HEK293 (cell line): Measurements from ENCODE around the gene LRRC52.

ENCODE experiments used
- CTCF ChIA-PET: fragments of 350-600 bp; formaldehyde crosslinking; extraction: SDS; loops from one replicate; lab custom pipeline; 2021; ENCODE audit warnings: antibody characterized with exemption; lab: Yijun Ruan, JAX
- POLR2A ChIA-PET: fragments of 300-600 bp; formaldehyde crosslinking; extraction: SDS; loops from one replicate; lab custom pipeline; 2020; ENCODE audit warnings: antibody characterized with exemption, inconsistent platforms; lab: Yijun Ruan, JAX
- H3K27ac ChIP-seq: fragments of 200-500 bp; sonication (Bioruptor generic); 2 replicates; pipeline ENCODE4 v1.5.1; 2014; ENCODE audit warnings: low read depth, low read length, control low read depth, inconsistent platforms; ENCODE audit errors: extremely low read depth
- H3K36me3 ChIP-seq, 2 experiments: fragments of 200-500 bp in 1 of 2; sonication (Bioruptor generic) in 1 of 2; 1 replicate in 1 of 2; 2 replicates in 1 of 2; pipeline ENCODE4 v1.5.1; 2014 to 2017; ENCODE audit warnings: inconsistent platforms in 2 of 2, low read length in 2 of 2; ENCODE audit not compliant: control insufficient read depth in 2 of 2, insufficient read depth in 1 of 2
- H3K4me1 ChIP-seq: fragments of 200-500 bp; sonication (Bioruptor generic); 2 replicates; pipeline ENCODE4 v1.5.1; 2014; ENCODE audit warnings: mild to moderate bottlenecking, low read length, inconsistent platforms; ENCODE audit not compliant: control insufficient read depth, insufficient read depth
- H3K4me3 ChIP-seq: 2 replicates; pipeline ENCODE4 v1.5.1; 2011; ENCODE audit warnings: low read depth, mild to moderate bottlenecking, control low read depth, low read length, moderate library complexity
- H3K9me3 ChIP-seq: fragments of 200-500 bp; sonication (Bioruptor generic); 2 replicates; pipeline ENCODE4 v1.5.1; 2014; ENCODE audit warnings: low read depth, low read length, inconsistent platforms; ENCODE audit not compliant: control insufficient read depth, insufficient read depth
- AEBP2 ChIP-seq: fragments of 450-650 bp; formaldehyde crosslinking; IDR thresholded peaks from 2 replicates; pipeline ENCODE4 v1.5.1; 2016; ENCODE audit warnings: missing biosample characterization, missing genetic modification characterization, borderline replicate concordance
- CTCF ChIP-seq: fragments of 450-650 bp; formaldehyde crosslinking; IDR thresholded peaks from 2 replicates; pipeline ENCODE4 v1.5.1; 2016; ENCODE audit warnings: missing biosample characterization, missing genetic modification characterization
- HIC1 ChIP-seq: fragments of 450-650 bp; formaldehyde crosslinking; IDR thresholded peaks from 2 replicates; pipeline ENCODE4 v1.5.1; 2016; ENCODE audit warnings: missing biosample characterization, missing genetic modification characterization
- PRDM6 ChIP-seq: fragments of 450-650 bp; formaldehyde crosslinking; IDR thresholded peaks from 2 replicates; pipeline ENCODE4 v1.5.1; 2017; ENCODE audit warnings: missing biosample characterization, missing genetic modification characterization
- SP2 ChIP-seq: fragments of 450-650 bp; formaldehyde crosslinking; IDR thresholded peaks from 2 replicates; pipeline ENCODE4 v1.5.1; 2016; ENCODE audit warnings: missing biosample characterization, missing genetic modification characterization
- SP3 ChIP-seq: fragments of 450-650 bp; formaldehyde crosslinking; IDR thresholded peaks from 2 replicates; pipeline ENCODE4 v1.5.1; 2016; ENCODE audit warnings: missing biosample characterization, missing genetic modification characterization
- TSHZ1 ChIP-seq: fragments of 450-650 bp; formaldehyde crosslinking; IDR thresholded peaks from 2 replicates; pipeline ENCODE4 v1.5.1; 2016; ENCODE audit warnings: missing biosample characterization, missing genetic modification characterization, borderline replicate concordance
- ZBTB17 ChIP-seq: fragments of 450-650 bp; formaldehyde crosslinking; IDR thresholded peaks from 2 replicates; pipeline ENCODE4 v1.5.1; 2016; ENCODE audit warnings: missing biosample characterization, missing genetic modification characterization
- ZBTB21 ChIP-seq: fragments of 450-650 bp; formaldehyde crosslinking; IDR thresholded peaks from 2 replicates; pipeline ENCODE4 v1.5.1; 2017; ENCODE audit warnings: missing biosample characterization, missing genetic modification characterization
- ZNF121 ChIP-seq: fragments of 450-650 bp; formaldehyde crosslinking; IDR thresholded peaks from 2 replicates; pipeline ENCODE4 v1.5.1; 2016; ENCODE audit warnings: missing biosample characterization, missing genetic modification characterization
- ZNF184 ChIP-seq: fragments of 450-650 bp; IDR thresholded peaks from 2 replicates; pipeline ENCODE4 v1.5.1; 2018; ENCODE audit warnings: missing biosample characterization, mild to moderate bottlenecking, missing genetic modification characterization
- ZNF19 ChIP-seq: fragments of 450-650 bp; formaldehyde crosslinking; IDR thresholded peaks from 2 replicates; pipeline ENCODE4; 2016; ENCODE audit warnings: missing biosample characterization, missing genetic modification characterization, low read depth
- ZNF248 ChIP-seq: fragments of 450-650 bp; formaldehyde crosslinking; IDR thresholded peaks from 2 replicates; pipeline ENCODE4 v1.5.1; 2017; ENCODE audit warnings: missing biosample characterization, missing genetic modification characterization
- ZNF26 ChIP-seq: fragments of 450-650 bp; formaldehyde crosslinking; IDR thresholded peaks from 2 replicates; pipeline ENCODE4 v1.5.1; 2016; ENCODE audit warnings: missing biosample characterization, missing genetic modification characterization
- ZNF366 ChIP-seq: fragments of 450-650 bp; formaldehyde crosslinking; conservative IDR thresholded peaks from 2 replicates; pipeline ENCODE4 v1.5.1; 2016; ENCODE audit warnings: missing biosample characterization, missing genetic modification characterization
- ZNF391 ChIP-seq: fragments of 450-650 bp; formaldehyde crosslinking; IDR thresholded peaks from 2 replicates; pipeline ENCODE4 v1.5.1; 2016; ENCODE audit warnings: low read depth, missing biosample characterization, missing genetic modification characterization, borderline replicate concordance
- ZNF394 ChIP-seq: fragments of 450-650 bp; formaldehyde crosslinking; IDR thresholded peaks from 2 replicates; pipeline ENCODE4 v1.5.1; 2016; ENCODE audit warnings: missing biosample characterization, missing genetic modification characterization, mild to moderate bottlenecking, moderate library complexity, borderline replicate concordance
- ZNF404 ChIP-seq: fragments of 450-650 bp; formaldehyde crosslinking; IDR thresholded peaks from 2 replicates; pipeline ENCODE4 v1.5.1; 2017; ENCODE audit warnings: missing biosample characterization, missing genetic modification characterization
- ZNF416 ChIP-seq: fragments of 450-650 bp; formaldehyde crosslinking; IDR thresholded peaks from 2 replicates; pipeline ENCODE4 v1.5.1; 2016; ENCODE audit warnings: missing biosample characterization, missing genetic modification characterization
- ZNF473 ChIP-seq: fragments of 450-650 bp; formaldehyde crosslinking; IDR thresholded peaks from 2 replicates; pipeline ENCODE4 v1.5.1; 2017; ENCODE audit warnings: missing biosample characterization, missing genetic modification characterization
- ZNF514 ChIP-seq: fragments of 450-650 bp; formaldehyde crosslinking; IDR thresholded peaks from 2 replicates; pipeline ENCODE4 v1.5.1; 2016; ENCODE audit warnings: missing biosample characterization, missing genetic modification characterization
- ZNF521 ChIP-seq: fragments of 450-650 bp; formaldehyde crosslinking; IDR thresholded peaks from 2 replicates; pipeline ENCODE4 v1.5.1; 2017; ENCODE audit warnings: missing biosample characterization, mild to moderate bottlenecking, missing genetic modification characterization
- ZNF621 ChIP-seq: fragments of 450-650 bp; formaldehyde crosslinking; IDR thresholded peaks from 2 replicates; pipeline ENCODE4 v1.5.1; 2017; ENCODE audit warnings: missing biosample characterization, missing genetic modification characterization
- ZNF791 ChIP-seq: fragments of 450-650 bp; formaldehyde crosslinking; IDR thresholded peaks from 2 replicates; pipeline ENCODE4 v1.5.1; 2016; ENCODE audit warnings: missing biosample characterization, missing genetic modification characterization
- ZSCAN30 ChIP-seq: fragments of 450-650 bp; IDR thresholded peaks from 2 replicates; pipeline ENCODE4 v1.5.1; 2018; ENCODE audit warnings: missing biosample characterization, mild to moderate bottlenecking, missing genetic modification characterization, moderate library complexity

LRRC52 gene

GRCh38 chr1:165592945-165593823 lies 49.4 kb downstream of the LRRC52 start:
- H3K4me1 ChIP-seq, result no peaks in the 10 kb centered on the region
- no peaks in the 10 kb centered on the region for H3K9me3 ChIP-seq
- H3K36me3 ChIP-seq, result no peaks in the 10 kb centered on the region
- ChIA-PET CTCF (interaction anchor here (0.6 to 9.0 kb wide), 31 partner anchors 8 to 1245 kb away, joined by 3 to 184 read pairs (median 4); no protein-coding TSS in a partner anchor), POLR2A (no interaction called here)
- H3K4me3 ChIP-seq, result no peak overlapping the region
- H3K27ac ChIP-seq, result no peak overlapping the region
- TF ChIP-seq CTCF (peak; percentile 64; the same call in 1 of the 2 replicates), ZBTB17 (tag by site-specific recombination) (0 out of 2 replicates have a peak, but pooled peaks have one; percentile 45), ZSCAN30 (no peak), AEBP2 (tag by site-specific recombination) (no peak), HIC1 (no peak), ZNF366 (no peak), ZNF184 (tag by site-specific recombination) (no peak), ZNF416 (no peak), ZNF121 (tag by site-specific recombination) (0 out of 2 replicates have a peak, but pooled peaks have one; percentile 42), SP2 (tag by site-specific recombination) (no peak), ZNF404 (tag by site-specific recombination) (no peak), ZNF19 (tag by site-specific recombination) (no peak), TSHZ1 (tag by site-specific recombination) (no peak), PRDM6 (tag by site-specific recombination) (no peak), ZNF394 (tag by site-specific recombination) (peak; percentile 12; the same call in 1 of the 2 replicates), ZNF473 (tag by site-specific recombination) (no peak), ZBTB21 (tag by site-specific recombination) (no peak), ZNF791 (tag by site-specific recombination) (no peak), ZNF514 (tag by site-specific recombination) (no peak), ZNF521 (tag by site-specific recombination) (no peak), SP3 (tag by site-specific recombination) (no peak), ZNF248 (tag by site-specific recombination) (no peak), ZNF391 (tag by site-specific recombination) (no peak), ZNF621 (tag by site-specific recombination) (no peak), ZNF26 (tag by site-specific recombination) (no peak)
